ENCODE measurements around the gene LRP1. TPM values are rescaled to one million over a fixed set of nuclear protein-coding genes. Genes with fewer than 3 reads are reported as not detected.

The LRP1 gene
- total RNA-seq, 1 experiment from 2014 or later = 9.0 TPM

- intact Hi-C loops (cut with micrococcal nuclease; ENCODE audit: unreplicated experiment) (no loop called here), in situ Hi-C loops (cut with HindIII; ENCODE audit: low pct_unique_long_range_greater_than_20kb, low sequenced_read_pairs) (no loop called here)
- TF ChIP-seq SIN3A (IDR thresholded peaks at IDR 0.05; ENCODE audit: borderline replicate concordance, insufficient read depth, low read depth, low read length) = no peak
- TF ChIP-seq, protein P1, sequence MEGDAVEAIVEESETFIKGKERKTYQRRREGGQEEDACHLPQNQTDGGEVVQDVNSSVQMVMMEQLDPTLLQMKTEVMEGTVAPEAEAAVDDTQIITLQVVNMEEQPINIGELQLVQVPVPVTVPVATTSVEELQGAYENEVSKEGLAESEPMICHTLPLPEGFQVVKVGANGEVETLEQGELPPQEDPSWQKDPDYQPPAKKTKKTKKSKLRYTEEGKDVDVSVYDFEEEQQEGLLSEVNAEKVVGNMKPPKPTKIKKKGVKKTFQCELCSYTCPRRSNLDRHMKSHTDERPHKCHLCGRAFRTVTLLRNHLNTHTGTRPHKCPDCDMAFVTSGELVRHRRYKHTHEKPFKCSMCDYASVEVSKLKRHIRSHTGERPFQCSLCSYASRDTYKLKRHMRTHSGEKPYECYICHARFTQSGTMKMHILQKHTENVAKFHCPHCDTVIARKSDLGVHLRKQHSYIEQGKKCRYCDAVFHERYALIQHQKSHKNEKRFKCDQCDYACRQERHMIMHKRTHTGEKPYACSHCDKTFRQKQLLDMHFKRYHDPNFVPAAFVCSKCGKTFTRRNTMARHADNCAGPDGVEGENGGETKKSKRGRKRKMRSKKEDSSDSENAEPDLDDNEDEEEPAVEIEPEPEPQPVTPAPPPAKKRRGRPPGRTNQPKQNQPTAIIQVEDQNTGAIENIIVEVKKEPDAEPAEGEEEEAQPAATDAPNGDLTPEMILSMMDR (IDR thresholded peaks at IDR 0.05) = no peak
- TF ChIP-seq, protein P2, sequence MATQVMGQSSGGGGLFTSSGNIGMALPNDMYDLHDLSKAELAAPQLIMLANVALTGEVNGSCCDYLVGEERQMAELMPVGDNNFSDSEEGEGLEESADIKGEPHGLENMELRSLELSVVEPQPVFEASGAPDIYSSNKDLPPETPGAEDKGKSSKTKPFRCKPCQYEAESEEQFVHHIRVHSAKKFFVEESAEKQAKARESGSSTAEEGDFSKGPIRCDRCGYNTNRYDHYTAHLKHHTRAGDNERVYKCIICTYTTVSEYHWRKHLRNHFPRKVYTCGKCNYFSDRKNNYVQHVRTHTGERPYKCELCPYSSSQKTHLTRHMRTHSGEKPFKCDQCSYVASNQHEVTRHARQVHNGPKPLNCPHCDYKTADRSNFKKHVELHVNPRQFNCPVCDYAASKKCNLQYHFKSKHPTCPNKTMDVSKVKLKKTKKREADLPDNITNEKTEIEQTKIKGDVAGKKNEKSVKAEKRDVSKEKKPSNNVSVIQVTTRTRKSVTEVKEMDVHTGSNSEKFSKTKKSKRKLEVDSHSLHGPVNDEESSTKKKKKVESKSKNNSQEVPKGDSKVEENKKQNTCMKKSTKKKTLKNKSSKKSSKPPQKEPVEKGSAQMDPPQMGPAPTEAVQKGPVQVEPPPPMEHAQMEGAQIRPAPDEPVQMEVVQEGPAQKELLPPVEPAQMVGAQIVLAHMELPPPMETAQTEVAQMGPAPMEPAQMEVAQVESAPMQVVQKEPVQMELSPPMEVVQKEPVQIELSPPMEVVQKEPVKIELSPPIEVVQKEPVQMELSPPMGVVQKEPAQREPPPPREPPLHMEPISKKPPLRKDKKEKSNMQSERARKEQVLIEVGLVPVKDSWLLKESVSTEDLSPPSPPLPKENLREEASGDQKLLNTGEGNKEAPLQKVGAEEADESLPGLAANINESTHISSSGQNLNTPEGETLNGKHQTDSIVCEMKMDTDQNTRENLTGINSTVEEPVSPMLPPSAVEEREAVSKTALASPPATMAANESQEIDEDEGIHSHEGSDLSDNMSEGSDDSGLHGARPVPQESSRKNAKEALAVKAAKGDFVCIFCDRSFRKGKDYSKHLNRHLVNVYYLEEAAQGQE (IDR thresholded peaks at IDR 0.05; ENCODE audit: insufficient read depth in 1 of 2, low read depth in 2 of 2, low read length in 1 of 2) = no peak
- TF ChIP-seq TCF7L2 (IDR thresholded peaks at IDR 0.05; ENCODE audit: low read depth, low read length) = no peak
- TF ChIP-seq POLR2AphosphoS5 (IDR thresholded peaks at IDR 0.05; ENCODE audit: low read depth, low read length) = no peak
- H3K27ac ChIP-seq (ENCODE audit: low read length) = no peak overlapping the region
- H3K4me3 ChIP-seq (ENCODE audit: low read depth in 2 of 2, low read length in 2 of 2) = no peak overlapping the region
- ATAC-seq = no peak
- BruUV-seq (replicated peaks) = no TSS peak
- DNase-seq (ENCODE audit: low read depth, low spot score) = no peak
- peaks cover 5% of the 10 kb centered on the region; the same call in 1 of the 2 replicates for H3K36me3 ChIP-seq (ENCODE audit: control insufficient read depth, insufficient read depth, low read length)
- ChIA-PET CTCF (interaction anchor here (0.5 kb wide), 1 partner anchor 83 kb away, joined by 3 read pairs; no protein-coding TSS in a partner anchor), POLR2A (no interaction called here)
- no peaks in the 10 kb centered on the region for H3K27me3 ChIP-seq (ENCODE audit: control insufficient read depth, insufficient read depth, low read length)
- H3K9me3 ChIP-seq (ENCODE audit: control insufficient read depth, insufficient read depth, low read depth, low read length) = no peaks in the 10 kb centered on the region
- H3K4me1 ChIP-seq (ENCODE audit: control insufficient read depth, insufficient read depth, low read length) = peaks cover 11% of the 10 kb centered on the region
Measured at GRCh38 chr12:57092876-57093414, 35.3 kb upstream of the LRP1 start.

- intact Hi-C loops (cut with micrococcal nuclease; ENCODE audit: unreplicated experiment) (no loop called here), in situ Hi-C loops (cut with HindIII; ENCODE audit: low pct_unique_long_range_greater_than_20kb, low sequenced_read_pairs) (no loop called here)
- Histone ChIP-seq H3K9me3 (ENCODE audit: control insufficient read depth, insufficient read depth, low read depth, low read length) (no peaks in the 10 kb centered on the region), H3K4me1 (ENCODE audit: control insufficient read depth, insufficient read depth, low read length) (peaks cover 7% of the 10 kb centered on the region), H3K4me3 (ENCODE audit: low read depth in 2 of 2, low read length in 2 of 2) (no peak overlapping the region), H3K27ac (ENCODE audit: low read length) (0 out of 2 replicates have a peak overlapping the region, but pooled peaks have one; percentile 29), H3K36me3 (ENCODE audit: control insufficient read depth, insufficient read depth, low read length) (peaks cover 5% of the 10 kb centered on the region; the same call in 1 of the 2 replicates), H3K27me3 (ENCODE audit: control insufficient read depth, insufficient read depth, low read length) (no peaks in the 10 kb centered on the region)
- no peak for TF ChIP-seq SIN3A (IDR thresholded peaks at IDR 0.05; ENCODE audit: borderline replicate concordance, insufficient read depth, low read depth, low read length)
- TF ChIP-seq, protein P1 (IDR thresholded peaks at IDR 0.05) = peak; percentile 87
- TF ChIP-seq, protein P2 (IDR thresholded peaks at IDR 0.05; ENCODE audit: insufficient read depth in 1 of 2, low read depth in 2 of 2, low read length in 1 of 2) = no peak
- TF ChIP-seq POLR2AphosphoS5 (IDR thresholded peaks at IDR 0.05; ENCODE audit: low read depth, low read length) = no peak
- ChIA-PET CTCF (interaction anchor here (0.6 to 1.2 kb wide), 3 partner anchors 9 to 19 kb away, joined by 4 to 7 read pairs (median 4); partner anchors contain the start of gene NEMP1), POLR2A (no interaction called here)
- DNase-seq (ENCODE audit: low read depth, low spot score) (no peak), ATAC-seq (no peak)
- BruUV-seq (replicated peaks) = no TSS peak
Measured at GRCh38 chr12:57093415-57094207, 34.7 kb upstream of the LRP1 start.
